MM.1S (cell line): ENCODE measurements around the gene NNT.

Experiments
- EZH2 ChIP-seq: fragments of 300-600 bp; sonication (generic); optimal IDR thresholded peaks from 2 replicates; pipeline ENCODE3; 2017; ENCODE audit warnings: low read depth, mild to moderate bottlenecking, antibody characterized with exemption, low read length, mixed read lengths
- EZH2phosphoT487 ChIP-seq: fragments of 300-600 bp; sonication (generic); IDR thresholded peaks from 2 replicates; pipeline ENCODE4 v1.6.1; 2018; ENCODE audit warnings: antibody characterized with exemption, low read length
- TF ChIP-seq, protein P1 (sequence below): fragments of 300-600 bp; sonication (generic); IDR thresholded peaks from 2 replicates; pipeline ENCODE4 v1.5.1; 2016; ENCODE audit warnings: antibody characterized with exemption, low read length, mixed read lengths

DNA sequence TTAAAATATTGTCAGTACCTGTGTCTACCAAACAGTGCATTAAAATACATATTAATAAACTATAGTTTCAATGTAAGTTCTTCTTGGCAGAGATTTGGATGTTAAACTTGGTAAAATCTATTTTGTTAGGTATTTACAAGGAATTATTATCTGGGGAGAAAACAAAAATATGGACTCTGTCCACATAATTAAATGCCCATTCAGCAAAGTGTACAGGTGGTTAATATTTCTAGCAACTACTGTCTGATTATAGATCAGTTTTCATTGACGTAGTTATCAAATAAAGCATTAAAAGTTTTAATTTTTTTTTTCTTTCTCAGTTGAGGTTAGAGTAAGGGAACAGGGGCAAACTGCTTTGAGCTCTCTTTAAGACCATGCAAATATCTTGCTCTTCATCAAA, 88.9 kb downstream of the NNT start:
- no peak for TF ChIP-seq EZH2
- TF ChIP-seq, protein P1, sequence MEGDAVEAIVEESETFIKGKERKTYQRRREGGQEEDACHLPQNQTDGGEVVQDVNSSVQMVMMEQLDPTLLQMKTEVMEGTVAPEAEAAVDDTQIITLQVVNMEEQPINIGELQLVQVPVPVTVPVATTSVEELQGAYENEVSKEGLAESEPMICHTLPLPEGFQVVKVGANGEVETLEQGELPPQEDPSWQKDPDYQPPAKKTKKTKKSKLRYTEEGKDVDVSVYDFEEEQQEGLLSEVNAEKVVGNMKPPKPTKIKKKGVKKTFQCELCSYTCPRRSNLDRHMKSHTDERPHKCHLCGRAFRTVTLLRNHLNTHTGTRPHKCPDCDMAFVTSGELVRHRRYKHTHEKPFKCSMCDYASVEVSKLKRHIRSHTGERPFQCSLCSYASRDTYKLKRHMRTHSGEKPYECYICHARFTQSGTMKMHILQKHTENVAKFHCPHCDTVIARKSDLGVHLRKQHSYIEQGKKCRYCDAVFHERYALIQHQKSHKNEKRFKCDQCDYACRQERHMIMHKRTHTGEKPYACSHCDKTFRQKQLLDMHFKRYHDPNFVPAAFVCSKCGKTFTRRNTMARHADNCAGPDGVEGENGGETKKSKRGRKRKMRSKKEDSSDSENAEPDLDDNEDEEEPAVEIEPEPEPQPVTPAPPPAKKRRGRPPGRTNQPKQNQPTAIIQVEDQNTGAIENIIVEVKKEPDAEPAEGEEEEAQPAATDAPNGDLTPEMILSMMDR, result no peak
- no peak for TF ChIP-seq EZH2phosphoT487
